Ureter (tissue), 1 donor: ENCODE measurements around the gene SCUBE3. TPM values are rescaled to one million over a fixed set of nuclear protein-coding genes. Genes with fewer than 3 reads are reported as not detected.

Source experiments
- DNase-seq: peaks from one replicate; pipeline ENCODE4 v3.0.0-alpha.2; 2020; ENCODE audit warnings: low spot score
- total RNA-seq: library from RNA; stranded (reverse); gene quantifications from one replicate; pipeline ENCODE4 v1.2.4, GENCODE V29; 2023
- donor health status: DM: yes; HTN: yes; CAD: no.

The SCUBE3 gene
- total RNA-seq, 1 donor from 2014 or later: 10.0 TPM

- DNase-seq: peak; percentile 59
These were observed 32.3 kb upstream of the SCUBE3 start for GRCh38 chr6:35181308-35181932.

GRCh38 chr6:35181933-35182612 lies 31.7 kb upstream of the SCUBE3 start:
- DNase-seq: peak; percentile 82

GRCh38 chr6:35183281-35183680 lies 30.5 kb upstream of the SCUBE3 start:
- DNase-seq: no peak

GRCh38 chr6:35183935-35184334 lies 29.8 kb upstream of the SCUBE3 start:
- no peak for DNase-seq

GRCh38 chr6:35184580-35185301 lies 29.0 kb upstream of the SCUBE3 start:
- no peak for DNase-seq

GRCh38 chr6:35185302-35185681 lies 28.5 kb upstream of the SCUBE3 start:
- DNase-seq: no peak

GRCh38 chr6:35185971-35186370 lies 27.8 kb upstream of the SCUBE3 start:
- DNase-seq: no peak

- DNase-seq: no peak
These were observed 27.2 kb upstream of the SCUBE3 start for GRCh38 chr6:35186571-35186970.

- DNase-seq: no peak
These were observed 24.9 kb upstream of the SCUBE3 start for GRCh38 chr6:35188886-35189285.

- no peak for DNase-seq
These were observed 23.4 kb upstream of the SCUBE3 start for GRCh38 chr6:35190306-35190705.

- no peak for DNase-seq
These were observed 21.9 kb upstream of the SCUBE3 start for GRCh38 chr6:35191889-35192288.

- no peak for DNase-seq
These were observed 21.4 kb upstream of the SCUBE3 start for GRCh38 chr6:35192301-35192860.

GRCh38 chr6:35194390-35194789 lies 19.4 kb upstream of the SCUBE3 start:
- no peak for DNase-seq

GRCh38 chr6:35195120-35195780 lies 18.5 kb upstream of the SCUBE3 start:
- no peak for DNase-seq

- no peak for DNase-seq
These were observed 16.6 kb upstream of the SCUBE3 start for GRCh38 chr6:35197196-35197595.

GRCh38 chr6:35199866-35200265 lies 13.9 kb upstream of the SCUBE3 start:
- DNase-seq: no peak

- DNase-seq: no peak
These were observed 11.7 kb upstream of the SCUBE3 start for GRCh38 chr6:35202066-35202546.

GRCh38 chr6:35203152-35203670 lies 10.5 kb upstream of the SCUBE3 start:
- no peak for DNase-seq

GRCh38 chr6:35203680-35204079 lies 10.1 kb upstream of the SCUBE3 start:
- DNase-seq: no peak

GRCh38 chr6:35206346-35206745 lies 7.4 kb upstream of the SCUBE3 start:
- DNase-seq: no peak

GRCh38 chr6:35208419-35208818 lies 5.3 kb upstream of the SCUBE3 start:
- DNase-seq: no peak

GRCh38 chr6:35209081-35209480 lies 4.7 kb upstream of the SCUBE3 start:
- DNase-seq: no peak
